Measurements from ENCODE around the gene KCNQ2.

The KCNQ2 gene

GRCh38 chr20:63417738-63418120 lies 54.7 kb downstream of the KCNQ2 start:
- FAIRE-seq: no peak

GRCh38 chr20:63417097-63417737 lies 55.2 kb downstream of the KCNQ2 start:
- FAIRE-seq: no peak

More at GRCh38 chr20:63417738-63418120, 54.7 kb downstream of the KCNQ2 start:
- no peak for DNase-seq (ENCODE audit: low spot score)

GRCh38 chr20:63416631-63417030 lies 55.8 kb downstream of the KCNQ2 start:
- DNase-seq (ENCODE audit: low spot score) (no peak), FAIRE-seq (no peak)

More at GRCh38 chr20:63417097-63417737, 55.2 kb downstream of the KCNQ2 start:
- no peak for DNase-seq (ENCODE audit: low spot score)

GRCh38 chr20:63415647-63416391 lies 56.6 kb downstream of the KCNQ2 start:
- FAIRE-seq (no peak), DNase-seq (ENCODE audit: low spot score) (no peak)

GRCh38 chr20:63414720-63415430 lies 57.6 kb downstream of the KCNQ2 start:
- DNase-seq (ENCODE audit: low spot score) (no peak), FAIRE-seq (no peak)

GRCh38 chr20:63413963-63414684 lies 58.3 kb downstream of the KCNQ2 start:
- FAIRE-seq: no peak

GRCh38 chr20:63413323-63413722 lies 59.1 kb downstream of the KCNQ2 start:
- no peak for FAIRE-seq
- no peak for DNase-seq (ENCODE audit: low spot score)

More at GRCh38 chr20:63413963-63414684, 58.3 kb downstream of the KCNQ2 start:
- no peak for DNase-seq (ENCODE audit: low spot score)

- no peak for DNase-seq (ENCODE audit: low spot score)
- FAIRE-seq: no peak
Measured at GRCh38 chr20:63412889-63413288, 59.6 kb downstream of the KCNQ2 start.

- DNase-seq (ENCODE audit: low spot score): no peak
- FAIRE-seq: no peak
Measured at GRCh38 chr20:63411898-63412631, 60.4 kb downstream of the KCNQ2 start.

GRCh38 chr20:63411151-63411897 lies 61.1 kb downstream of the KCNQ2 start:
- FAIRE-seq (no peak), DNase-seq (ENCODE audit: low spot score) (no peak)

- no peak for DNase-seq (ENCODE audit: low spot score)
- no peak for FAIRE-seq
Measured at GRCh38 chr20:63409834-63410435, 62.5 kb downstream of the KCNQ2 start.

GRCh38 chr20:63409066-63409833 lies 63.2 kb downstream of the KCNQ2 start:
- no peak for FAIRE-seq
- no peak for DNase-seq (ENCODE audit: low spot score)

- FAIRE-seq (no peak), DNase-seq (ENCODE audit: low spot score) (no peak)
Measured at GRCh38 chr20:63408684-63409046, 63.8 kb downstream of the KCNQ2 start.

GRCh38 chr20:63407928-63408683 lies 64.3 kb downstream of the KCNQ2 start:
- FAIRE-seq (no peak), DNase-seq (ENCODE audit: low spot score) (no peak)

- no peak for DNase-seq (ENCODE audit: low spot score)
- FAIRE-seq: no peak
Measured at GRCh38 chr20:63406617-63407245, 65.7 kb downstream of the KCNQ2 start.

GRCh38 chr20:63406011-63406410 lies 66.4 kb downstream of the KCNQ2 start:
- no peak for DNase-seq (ENCODE audit: low spot score)
- FAIRE-seq: no peak

GRCh38 chr20:63405102-63405730 lies 67.2 kb downstream of the KCNQ2 start:
- FAIRE-seq (no peak), DNase-seq (ENCODE audit: low spot score) (no peak)

Measured in RCC 7860 (cell line).